ENCODE measurements around the gene DUS1L. TPM values are rescaled to one million over a fixed set of nuclear protein-coding genes. Genes with fewer than 3 reads are reported as not detected.

Gene DUS1L
- total and polyA plus RNA-seq, 2 experiments from 2014 or later: 71.9 to 160 TPM

- Histone ChIP-seq H3K27me3 (no peaks in the 10 kb centered on the region), H4K20me1 (ENCODE audit: insufficient read depth, poor library complexity, severe bottlenecking) (no peaks in the 10 kb centered on the region), H3K9me2 (replicated peaks; ENCODE audit: insufficient read depth) (no peaks in the 10 kb centered on the region), H3K27ac (no peak overlapping the region), H2AFZ (no peak overlapping the region), H3K4me1 (ENCODE audit: insufficient read depth) (peaks cover 3% of the 10 kb centered on the region), H3K9me3 (ENCODE audit: low read depth) (no peaks in the 10 kb centered on the region), H3K36me3 (replicated peaks; ENCODE audit: insufficient read depth, low read depth) (no peaks in the 10 kb centered on the region), H3K4me2 (no peak overlapping the region), H3K79me2 (no peaks in the 10 kb centered on the region), H3K4me3 (no peak overlapping the region)
- WGBS (ENCODE audit: low lambda C conversion rate, missing lambda C conversion rate): 95% methylated on average over 18 of the region's 18 CpGs
- DNase-seq (ENCODE audit: low spot score): no peak
- TF ChIP-seq EZH2 (IDR thresholded peaks at IDR 0.05; ENCODE audit: borderline replicate concordance) (no peak), EZH2phosphoT487 (IDR thresholded peaks at IDR 0.05; ENCODE audit: low read depth, severe bottlenecking, unreplicated experiment) (no peak)
- TF ChIP-seq, protein P1, sequence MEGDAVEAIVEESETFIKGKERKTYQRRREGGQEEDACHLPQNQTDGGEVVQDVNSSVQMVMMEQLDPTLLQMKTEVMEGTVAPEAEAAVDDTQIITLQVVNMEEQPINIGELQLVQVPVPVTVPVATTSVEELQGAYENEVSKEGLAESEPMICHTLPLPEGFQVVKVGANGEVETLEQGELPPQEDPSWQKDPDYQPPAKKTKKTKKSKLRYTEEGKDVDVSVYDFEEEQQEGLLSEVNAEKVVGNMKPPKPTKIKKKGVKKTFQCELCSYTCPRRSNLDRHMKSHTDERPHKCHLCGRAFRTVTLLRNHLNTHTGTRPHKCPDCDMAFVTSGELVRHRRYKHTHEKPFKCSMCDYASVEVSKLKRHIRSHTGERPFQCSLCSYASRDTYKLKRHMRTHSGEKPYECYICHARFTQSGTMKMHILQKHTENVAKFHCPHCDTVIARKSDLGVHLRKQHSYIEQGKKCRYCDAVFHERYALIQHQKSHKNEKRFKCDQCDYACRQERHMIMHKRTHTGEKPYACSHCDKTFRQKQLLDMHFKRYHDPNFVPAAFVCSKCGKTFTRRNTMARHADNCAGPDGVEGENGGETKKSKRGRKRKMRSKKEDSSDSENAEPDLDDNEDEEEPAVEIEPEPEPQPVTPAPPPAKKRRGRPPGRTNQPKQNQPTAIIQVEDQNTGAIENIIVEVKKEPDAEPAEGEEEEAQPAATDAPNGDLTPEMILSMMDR (IDR thresholded peaks at IDR 0.05; ENCODE audit: poor library complexity): no peak
Measured at GRCh38 chr17:82112181-82112913, 46.7 kb upstream of the DUS1L start.

GRCh38 chr17:82110298-82110697, 44.7 kb upstream of the DUS1L start:
- no peaks in the 10 kb centered on the region for H3K9me2 ChIP-seq (replicated peaks; ENCODE audit: insufficient read depth)

DNA sequence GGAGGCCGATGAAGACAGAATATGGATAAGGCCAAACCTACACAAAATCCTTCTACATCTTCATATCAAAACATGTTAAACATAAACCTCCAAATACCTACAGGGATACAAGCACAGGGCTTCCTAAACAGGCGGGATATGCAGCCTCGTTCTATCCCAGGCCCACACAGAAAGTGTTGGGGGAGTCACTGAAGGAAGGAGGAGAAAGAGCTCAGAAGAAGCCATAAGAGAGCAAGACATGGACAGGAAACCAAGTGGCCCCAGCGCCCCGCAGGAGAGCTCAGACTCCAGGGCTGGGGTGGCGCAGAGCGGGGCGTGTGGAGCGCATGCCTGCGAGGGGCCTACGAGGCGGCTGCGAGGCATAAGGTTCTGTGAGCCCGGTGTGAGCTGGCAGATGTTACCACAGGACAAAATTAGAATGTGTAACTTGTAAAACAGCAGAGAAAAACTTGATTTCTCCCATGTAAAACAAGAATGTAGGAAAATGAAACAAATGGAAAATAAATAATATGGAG, 43.4 kb upstream of the DUS1L start:
- H3K4me3 ChIP-seq: no peak overlapping the region
- H3K36me3 ChIP-seq (replicated peaks; ENCODE audit: insufficient read depth, low read depth): no peaks in the 10 kb centered on the region
- H3K4me1 ChIP-seq (ENCODE audit: insufficient read depth): peaks cover 32% of the 10 kb centered on the region
- H3K27ac ChIP-seq: no peak overlapping the region
- H4K20me1 ChIP-seq (ENCODE audit: insufficient read depth, poor library complexity, severe bottlenecking): no peaks in the 10 kb centered on the region
- H3K9me3 ChIP-seq (ENCODE audit: low read depth): no peaks in the 10 kb centered on the region
- no peaks in the 10 kb centered on the region for H3K9me2 ChIP-seq (replicated peaks; ENCODE audit: insufficient read depth)
- no peak overlapping the region for H2AFZ ChIP-seq
- TF ChIP-seq, protein P1 (IDR thresholded peaks at IDR 0.05; ENCODE audit: poor library complexity): no peak
- no peak for TF ChIP-seq EZH2 (IDR thresholded peaks at IDR 0.05; ENCODE audit: borderline replicate concordance)
- TF ChIP-seq EZH2phosphoT487 (IDR thresholded peaks at IDR 0.05; ENCODE audit: low read depth, severe bottlenecking, unreplicated experiment): no peak
- no peak for DNase-seq (ENCODE audit: low spot score)
- H3K79me2 ChIP-seq: no peaks in the 10 kb centered on the region
- H3K4me2 ChIP-seq: no peak overlapping the region
- H3K27me3 ChIP-seq: no peaks in the 10 kb centered on the region
- 96% methylated on average over 14 of the region's 14 CpGs for WGBS (ENCODE audit: low lambda C conversion rate, missing lambda C conversion rate)

More at GRCh38 chr17:82110298-82110697, 44.7 kb upstream of the DUS1L start:
- no peak overlapping the region for H3K4me2 ChIP-seq
- no peak overlapping the region for H3K27ac ChIP-seq
- TF ChIP-seq EZH2phosphoT487 (IDR thresholded peaks at IDR 0.05; ENCODE audit: low read depth, severe bottlenecking, unreplicated experiment) (no peak), EZH2 (IDR thresholded peaks at IDR 0.05; ENCODE audit: borderline replicate concordance) (no peak)
- TF ChIP-seq, protein P1 (IDR thresholded peaks at IDR 0.05; ENCODE audit: poor library complexity): no peak
- no peaks in the 10 kb centered on the region for H3K9me3 ChIP-seq (ENCODE audit: low read depth)
- H3K79me2 ChIP-seq: no peaks in the 10 kb centered on the region
- 70% methylated on average over 3 of the region's 3 CpGs for WGBS (ENCODE audit: low lambda C conversion rate, missing lambda C conversion rate)
- H4K20me1 ChIP-seq (ENCODE audit: insufficient read depth, poor library complexity, severe bottlenecking): no peaks in the 10 kb centered on the region
- H2AFZ ChIP-seq: no peak overlapping the region
- H3K36me3 ChIP-seq (replicated peaks; ENCODE audit: insufficient read depth, low read depth): no peaks in the 10 kb centered on the region
- peaks cover 21% of the 10 kb centered on the region for H3K4me1 ChIP-seq (ENCODE audit: insufficient read depth)
- H3K4me3 ChIP-seq: no peak overlapping the region
- no peaks in the 10 kb centered on the region for H3K27me3 ChIP-seq
- DNase-seq (ENCODE audit: low spot score): peak; percentile 48
